GM23338 (cell line): Measurements from ENCODE around the gene AGAP2.
A peak's percentile ranks its signal among the peaks of the same experiment; 100 is the strongest.

Source experiments
- EZH2 ChIP-seq: fragments of 200-600 bp; sonication (generic); IDR thresholded peaks from one replicate; pipeline ENCODE4 v1.8.0; 2017; ENCODE audit warnings: antibody characterized with exemption, mild to moderate bottlenecking, low read depth; ENCODE audit not compliant: unreplicated experiment
- TF ChIP-seq, protein P1 (sequence below), 2 experiments: fragments of 200-600 bp in 1 of 2; sonication (generic) in 1 of 2; conservative IDR thresholded peaks; 2 replicates each; pipeline versions ENCODE4 v1.5.1 to v1.6.1; 2016 to 2017; ENCODE audit warnings: antibody characterized with exemption in 2 of 2, low read depth in 2 of 2, mild to moderate bottlenecking in 2 of 2, moderate library complexity in 1 of 2

DNA sequence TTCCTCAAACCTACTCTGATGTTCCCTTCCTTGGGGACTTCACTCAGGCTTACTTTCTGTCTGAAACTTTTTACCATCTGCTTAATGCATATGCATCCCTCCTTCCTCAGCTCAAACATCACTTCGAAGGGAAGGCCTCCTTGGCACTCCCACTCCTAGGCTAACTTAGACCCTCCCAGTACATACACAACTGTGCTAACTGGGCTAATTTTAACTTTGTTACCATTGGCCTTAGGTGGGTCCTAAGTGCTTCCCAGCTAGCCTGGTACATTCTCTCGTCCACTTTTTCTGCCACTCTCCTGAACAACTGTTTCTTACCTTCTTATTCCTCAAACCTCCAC is 37.7 kb upstream of the AGAP2 start:
- TF ChIP-seq, protein P1, sequence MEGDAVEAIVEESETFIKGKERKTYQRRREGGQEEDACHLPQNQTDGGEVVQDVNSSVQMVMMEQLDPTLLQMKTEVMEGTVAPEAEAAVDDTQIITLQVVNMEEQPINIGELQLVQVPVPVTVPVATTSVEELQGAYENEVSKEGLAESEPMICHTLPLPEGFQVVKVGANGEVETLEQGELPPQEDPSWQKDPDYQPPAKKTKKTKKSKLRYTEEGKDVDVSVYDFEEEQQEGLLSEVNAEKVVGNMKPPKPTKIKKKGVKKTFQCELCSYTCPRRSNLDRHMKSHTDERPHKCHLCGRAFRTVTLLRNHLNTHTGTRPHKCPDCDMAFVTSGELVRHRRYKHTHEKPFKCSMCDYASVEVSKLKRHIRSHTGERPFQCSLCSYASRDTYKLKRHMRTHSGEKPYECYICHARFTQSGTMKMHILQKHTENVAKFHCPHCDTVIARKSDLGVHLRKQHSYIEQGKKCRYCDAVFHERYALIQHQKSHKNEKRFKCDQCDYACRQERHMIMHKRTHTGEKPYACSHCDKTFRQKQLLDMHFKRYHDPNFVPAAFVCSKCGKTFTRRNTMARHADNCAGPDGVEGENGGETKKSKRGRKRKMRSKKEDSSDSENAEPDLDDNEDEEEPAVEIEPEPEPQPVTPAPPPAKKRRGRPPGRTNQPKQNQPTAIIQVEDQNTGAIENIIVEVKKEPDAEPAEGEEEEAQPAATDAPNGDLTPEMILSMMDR (conservative IDR thresholded peaks at IDR 0.05; ENCODE audit: low read depth in 2 of 2) = 0 out of 4 replicates have a peak, but pooled peaks of 1 of the 2 experiments have one; percentile 12
- no peak for TF ChIP-seq EZH2
